GM12878 (cell line): ENCODE data around the gene UBE2E3. TPM values are rescaled to one million over a fixed set of nuclear protein-coding genes. Genes with fewer than 3 reads are reported as not detected.

Experiments used
- ATAC-seq: fragments of 200-7000 bp; cut with Tn5 transposase; 3 replicates; pipeline ENCODE4 v1.9.1; 2020; ENCODE audit warnings: mild to moderate bottlenecking, moderate library complexity
- BruUV-seq: library from RNA; stranded (reverse); fragments of 400-500 nt; replicated peaks from 2 replicates; lab custom pipeline; 2021; lab: Mats Ljungman, UMichigan
- CTCF ChIA-PET: fragments of 300-600 bp; sonication (Branson Sonifier 250); formaldehyde crosslinking; extraction: SDS; loops from one replicate; lab custom pipeline; 2021; ENCODE audit warnings: inconsistent platforms; lab: Yijun Ruan, JAX
- POLR2A ChIA-PET: fragments of 350-600 bp; formaldehyde crosslinking; extraction: SDS; loops from one replicate; lab custom pipeline; 2021; ENCODE audit warnings: inconsistent platforms; lab: Charles Lee
- RAD21 ChIA-PET: fragments of 300-600 bp; sonication (Branson Sonifier 250); formaldehyde crosslinking; loops from one replicate; lab custom pipeline; 2023; ENCODE audit warnings: antibody characterized with exemption; ENCODE audit not compliant: unreplicated experiment; lab: Charles Lee
- SMC1A ChIA-PET: fragments of 300-600 bp; sonication (Branson Sonifier 250); formaldehyde crosslinking; loops from one replicate; lab custom pipeline; 2023; ENCODE audit not compliant: unreplicated experiment, uncharacterized antibody; lab: Charles Lee
- DNase-seq: peaks from one replicate; pipeline ENCODE4 v3.0.0-alpha.2; 2011; ENCODE audit warnings: low read depth, low spot score
- FAIRE-seq: peaks from 3 replicates; lab custom pipeline; 2011; peaks lifted over from hg19 to GRCh38; lab: Jason Lieb, UNC
- H2AFZ ChIP-seq: 2 replicates; pipeline ENCODE4 v1.6.0; 2011; ENCODE audit warnings: low read depth, low read length, control low read depth; ENCODE audit not compliant: control insufficient read depth
- H3K27ac ChIP-seq: 2 replicates; pipeline ENCODE4 v1.5.1; 2011; ENCODE audit warnings: control low read depth; ENCODE audit not compliant: control insufficient read depth, insufficient read depth
- H3K27me3 ChIP-seq, 2 experiments: replicated peaks in 1 of 2; 2 replicates each; pipeline versions ENCODE4 v1.6.0 to v1.6.1; 2011; ENCODE audit warnings: low read length in 1 of 2; ENCODE audit not compliant: control insufficient read depth in 2 of 2, insufficient read depth in 2 of 2
- H3K36me3 ChIP-seq, 2 experiments: 2 replicates each; pipeline ENCODE4 v1.5.1; 2011; ENCODE audit warnings: low read length in 1 of 2; ENCODE audit not compliant: control insufficient read depth in 2 of 2, insufficient read depth in 2 of 2
- H3K4me1 ChIP-seq: 2 replicates; pipeline ENCODE4 v1.6.1; 2011; ENCODE audit warnings: mild to moderate bottlenecking, low read length, moderate library complexity, mixed read lengths; ENCODE audit not compliant: control insufficient read depth, insufficient read depth
- H3K4me2 ChIP-seq: 2 replicates; pipeline ENCODE4 v1.6.0; 2011; ENCODE audit warnings: control low read depth; ENCODE audit not compliant: control insufficient read depth, insufficient read depth
- H3K4me3 ChIP-seq: fragments of 200-600 bp; sonication (generic); 2 replicates; pipeline ENCODE4 v1.5.1; 2016
- H3K79me2 ChIP-seq: 2 replicates; pipeline ENCODE4 v1.6.0; 2011; ENCODE audit warnings: low read length; ENCODE audit not compliant: control insufficient read depth, insufficient read depth
- H3K9ac ChIP-seq: 2 replicates; pipeline ENCODE4 v1.8.0; 2011; ENCODE audit warnings: low read length, control low read depth, mixed read lengths; ENCODE audit not compliant: control insufficient read depth, insufficient read depth
- H3K9me3 ChIP-seq: replicated peaks from 3 replicates; pipeline ENCODE4 v1.5.1; 2011; ENCODE audit warnings: mild to moderate bottlenecking, low read length; ENCODE audit not compliant: control insufficient read depth, insufficient read depth
- H4K20me1 ChIP-seq: 2 replicates; pipeline ENCODE4 v1.6.0; 2011; ENCODE audit not compliant: control insufficient read depth, insufficient read depth
- CEBPZ ChIP-seq: fragments of 150-350 bp; IDR thresholded peaks from 2 replicates; pipeline ENCODE4 v1.6.1; 2016; ENCODE audit warnings: low read depth, low read length
- CUX1 ChIP-seq: IDR thresholded peaks from 2 replicates; pipeline ENCODE4 v1.6.1; 2012; ENCODE audit warnings: improper control_type of control experiment, low read depth, low read length; ENCODE audit not compliant: insufficient replicate concordance
- EGR1 ChIP-seq, 2 experiments: IDR thresholded peaks; 1 replicate in 1 of 2; 2 replicates in 1 of 2; pipeline ENCODE4 v1.6.1; 2011 to 2012; ENCODE audit warnings: low read depth in 2 of 2, low read length in 2 of 2, borderline replicate concordance in 1 of 2, mild to moderate bottlenecking in 1 of 2, moderate library complexity in 1 of 2
- EZH2 ChIP-seq: IDR thresholded peaks from 2 replicates; pipeline ENCODE4 v1.6.1; 2012; ENCODE audit warnings: low read depth, mild to moderate bottlenecking, control low read depth, inconsistent platforms, low read length, borderline replicate concordance; ENCODE audit not compliant: control insufficient read depth
- FOXK2 ChIP-seq: fragments of 450-650 bp; IDR thresholded peaks from 2 replicates; pipeline ENCODE4 v1.6.1; 2017; ENCODE audit warnings: mild to moderate bottlenecking, moderate library complexity
- JUNB ChIP-seq: IDR thresholded peaks from 2 replicates; pipeline ENCODE4 v1.6.1; 2016; ENCODE audit warnings: antibody characterized with exemption, mild to moderate bottlenecking
- SRF ChIP-seq, 2 experiments: IDR thresholded peaks; 2 replicates each; pipeline ENCODE4 v1.6.1; 2011; ENCODE audit warnings: low read depth in 2 of 2, low read length in 2 of 2, mild to moderate bottlenecking in 1 of 2, moderate library complexity in 1 of 2
- WGBS: methylation state at CpG from one replicate; pipeline ENCODE4 v1.1.6; 2016; ENCODE audit warnings: low lambda C conversion rate; ENCODE audit not compliant: insufficient replicate concordance, insufficient coverage; ENCODE audit errors: missing lambda C conversion rate; 5-methylcytosine and 5-hydroxymethylcytosine counted together
- in situ Hi-C: fragments of 300-500 bp; cut with MboI; formaldehyde crosslinking; loops from 9 replicates; pipeline ENCODE4 v1.14.3; 2018; ENCODE audit warnings: mixed read lengths
- intact Hi-C: fragments of 100-400 bp; cut with micrococcal nuclease; formaldehyde crosslinking; loops from one replicate; pipeline ENCODE4 v1.14.2; 2022; ENCODE audit not compliant: unreplicated experiment
- polyA plus RNA-seq, 11 experiments: library from polyadenylated mRNA; depleted of rRNA in 4 of 11; unstranded in 6 of 11; stranded (reverse) in 5 of 11; fragments of >200 nt; fragmentation: Nextera tagmentation in 4 of 11; fragmentation: Illumina TruSeq in 1 of 11; extraction: Ambion mirVana in 4 of 11; extraction: Trizol in 1 of 11; gene quantifications; 1 replicate in 1 of 11; 2 replicates in 10 of 11; pipeline versions ENCODE4 v1.2.1 to v1.2.3, GENCODE V29; 2011 to 2016; ENCODE audit warnings: inconsistent platforms in 2 of 11, missing spikeins in 2 of 11, low read depth in 1 of 11
- total RNA-seq, 4 experiments: library from RNA; depleted of rRNA in 3 of 4; stranded (reverse); fragments of >200 nt in 3 of 4; fragmentation: Illumina TruSeq in 1 of 4; extraction: Trizol in 1 of 4; gene quantifications; 2 replicates each; pipeline versions ENCODE4 v1.2.1 to v1.2.3, GENCODE V29; 2013 to 2021
- TF ChIP-seq, protein P1 (sequence below), 3 experiments: IDR thresholded peaks in 2 of 3; conservative IDR thresholded peaks in 1 of 3; 2 replicates each; pipeline ENCODE4 v1.5.1; 2011; ENCODE audit warnings: low read depth in 3 of 3, low read length in 3 of 3, mild to moderate bottlenecking in 3 of 3, control low read depth in 2 of 3, moderate library complexity in 2 of 3, inconsistent platforms in 1 of 3, mixed read lengths in 1 of 3; ENCODE audit not compliant: control insufficient read depth in 2 of 3, insufficient read depth in 1 of 3; ENCODE audit errors: extremely low read depth in 1 of 3
- TF ChIP-seq, protein P2 (sequence below): fragments of 450-650 bp; IDR thresholded peaks from 2 replicates; pipeline ENCODE4 v1.6.1; 2018; ENCODE audit warnings: borderline replicate concordance, mild to moderate bottlenecking; ENCODE audit not compliant: partially characterized antibody

Gene UBE2E3
- total and polyA plus RNA-seq, 10 of the 15 experiments (the other 5 are each of a cell fraction or from before 2014, with no cell fraction given): 14.9 to 50.0 (median 26.2) TPM

GRCh38 chr2:181076658-181077057 is 96.3 kb downstream of the UBE2E3 start:
- intact Hi-C loops: loop anchor here (1.0 to 5.0 kb wide), 3 partner anchors 381 to 1001 kb away; partner anchors contain the start of gene ITGA4
- Histone ChIP-seq H3K9ac (no peak overlapping the region), H4K20me1 (no peaks in the 10 kb centered on the region)
- ATAC-seq: no peak
- BruUV-seq: no TSS peak
- TF ChIP-seq EZH2 (no peak), EGR1 (IDR thresholded peaks at IDR 0.05; ENCODE audit: borderline replicate concordance in 1 of 2, low read depth in 2 of 2, low read length in 2 of 2) (no peak), CUX1 (no peak), CEBPZ (no peak), SRF (IDR thresholded peaks at IDR 0.05; ENCODE audit: low read depth in 2 of 2, low read length in 2 of 2) (no peak), JUNB (no peak), FOXK2 (no peak)
- TF ChIP-seq, protein P1, sequence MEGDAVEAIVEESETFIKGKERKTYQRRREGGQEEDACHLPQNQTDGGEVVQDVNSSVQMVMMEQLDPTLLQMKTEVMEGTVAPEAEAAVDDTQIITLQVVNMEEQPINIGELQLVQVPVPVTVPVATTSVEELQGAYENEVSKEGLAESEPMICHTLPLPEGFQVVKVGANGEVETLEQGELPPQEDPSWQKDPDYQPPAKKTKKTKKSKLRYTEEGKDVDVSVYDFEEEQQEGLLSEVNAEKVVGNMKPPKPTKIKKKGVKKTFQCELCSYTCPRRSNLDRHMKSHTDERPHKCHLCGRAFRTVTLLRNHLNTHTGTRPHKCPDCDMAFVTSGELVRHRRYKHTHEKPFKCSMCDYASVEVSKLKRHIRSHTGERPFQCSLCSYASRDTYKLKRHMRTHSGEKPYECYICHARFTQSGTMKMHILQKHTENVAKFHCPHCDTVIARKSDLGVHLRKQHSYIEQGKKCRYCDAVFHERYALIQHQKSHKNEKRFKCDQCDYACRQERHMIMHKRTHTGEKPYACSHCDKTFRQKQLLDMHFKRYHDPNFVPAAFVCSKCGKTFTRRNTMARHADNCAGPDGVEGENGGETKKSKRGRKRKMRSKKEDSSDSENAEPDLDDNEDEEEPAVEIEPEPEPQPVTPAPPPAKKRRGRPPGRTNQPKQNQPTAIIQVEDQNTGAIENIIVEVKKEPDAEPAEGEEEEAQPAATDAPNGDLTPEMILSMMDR (IDR thresholded peaks at IDR 0.05 in 2 of 3, conservative IDR thresholded peaks at IDR 0.05 in 1 of 3; ENCODE audit: control insufficient read depth in 2 of 3, extremely low read depth in 1 of 3, insufficient read depth in 1 of 3, low read depth in 3 of 3, low read length in 3 of 3): no peak
- TF ChIP-seq, protein P2, sequence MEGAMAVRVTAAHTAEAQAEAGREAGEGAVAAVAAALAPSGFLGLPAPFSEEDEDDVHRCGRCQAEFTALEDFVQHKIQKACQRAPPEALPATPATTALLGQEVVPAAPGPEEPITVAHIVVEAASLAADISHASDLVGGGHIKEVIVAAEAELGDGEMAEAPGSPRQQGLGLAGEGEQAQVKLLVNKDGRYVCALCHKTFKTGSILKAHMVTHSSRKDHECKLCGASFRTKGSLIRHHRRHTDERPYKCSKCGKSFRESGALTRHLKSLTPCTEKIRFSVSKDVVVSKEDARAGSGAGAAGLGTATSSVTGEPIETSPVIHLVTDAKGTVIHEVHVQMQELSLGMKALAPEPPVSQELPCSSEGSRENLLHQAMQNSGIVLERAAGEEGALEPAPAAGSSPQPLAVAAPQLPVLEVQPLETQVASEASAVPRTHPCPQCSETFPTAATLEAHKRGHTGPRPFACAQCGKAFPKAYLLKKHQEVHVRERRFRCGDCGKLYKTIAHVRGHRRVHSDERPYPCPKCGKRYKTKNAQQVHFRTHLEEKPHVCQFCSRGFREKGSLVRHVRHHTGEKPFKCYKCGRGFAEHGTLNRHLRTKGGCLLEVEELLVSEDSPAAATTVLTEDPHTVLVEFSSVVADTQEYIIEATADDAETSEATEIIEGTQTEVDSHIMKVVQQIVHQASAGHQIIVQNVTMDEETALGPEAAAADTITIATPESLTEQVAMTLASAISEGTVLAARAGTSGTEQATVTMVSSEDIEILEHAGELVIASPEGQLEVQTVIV: no peak
- TF ChIP-seq, all 136 proteins: peak for 0
- Histone ChIP-seq H3K36me3 (no peaks in the 10 kb centered on the region), H3K4me2 (no peak overlapping the region), H3K4me3 (no peak overlapping the region), H3K9me3 (no peaks in the 10 kb centered on the region), H3K27me3 (no peaks in the 10 kb centered on the region), H3K4me1 (no peaks in the 10 kb centered on the region), H3K27ac (no peak overlapping the region), H2AFZ (no peak overlapping the region), H3K79me2 (no peaks in the 10 kb centered on the region)
- RAD21 ChIA-PET: interaction anchor here (0.9 kb wide), 1 partner anchor 639 kb away, joined by 4 read pairs; no protein-coding TSS in a partner anchor
- CTCF ChIA-PET: interaction anchor here (0.5 to 1.7 kb wide), 8 partner anchors 8 to 639 kb away, joined by 3 to 12 read pairs (median 4); no protein-coding TSS in a partner anchor
- 64% methylated on average over 1 of the region's 1 CpG for WGBS
- SMC1A ChIA-PET: interaction anchor here (0.5 to 1.5 kb wide), 5 partner anchors 28 to 953 kb away, joined by 3 to 5 read pairs (median 3); no protein-coding TSS in a partner anchor
- in situ Hi-C loops: no loop called here
- POLR2A ChIA-PET: no interaction called here
- DNase-seq (no peak), FAIRE-seq (no peak)
